Glomerular visceral epithelial cell (primary cell): ENCODE data around the gene SRRT.

ENCODE experiments used
- DNase-seq: peaks from one replicate; pipeline ENCODE4 v3.0.0-alpha.2; 2016; ENCODE audit errors: extremely low spot score

SRRT gene

DNA sequence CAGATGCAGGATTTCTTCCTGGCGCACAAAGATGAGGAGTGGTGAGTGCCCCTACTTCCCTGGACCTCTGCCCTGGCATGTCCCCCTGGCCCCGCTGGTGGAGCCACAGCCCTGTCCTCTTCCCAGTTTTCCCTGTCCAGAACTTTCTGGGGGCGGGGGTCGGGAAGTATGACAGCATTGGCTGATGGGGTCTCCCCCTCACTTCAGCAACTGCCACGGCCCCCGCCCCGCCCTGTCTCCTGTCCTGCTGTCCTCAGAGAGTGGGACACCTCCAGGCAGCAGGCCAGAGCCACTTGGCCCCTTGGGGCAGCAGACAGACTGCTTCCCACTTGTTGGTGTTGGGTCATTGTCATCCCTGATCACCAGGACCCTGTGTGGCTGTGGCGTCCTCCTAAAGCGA, 7.3 kb downstream of the SRRT start:
- no peak for DNase-seq

GRCh38 chr7:100882785-100883526, 8.1 kb downstream of the SRRT start:
- DNase-seq = no peak

GRCh38 chr7:100884736-100885439, 10.0 kb downstream of the SRRT start:
- no peak for DNase-seq

- no peak for DNase-seq
Observed at GRCh38 chr7:100885440-100886141, 10.7 kb downstream of the SRRT start.

GRCh38 chr7:100886142-100886935, 11.4 kb downstream of the SRRT start:
- DNase-seq = no peak

DNA sequence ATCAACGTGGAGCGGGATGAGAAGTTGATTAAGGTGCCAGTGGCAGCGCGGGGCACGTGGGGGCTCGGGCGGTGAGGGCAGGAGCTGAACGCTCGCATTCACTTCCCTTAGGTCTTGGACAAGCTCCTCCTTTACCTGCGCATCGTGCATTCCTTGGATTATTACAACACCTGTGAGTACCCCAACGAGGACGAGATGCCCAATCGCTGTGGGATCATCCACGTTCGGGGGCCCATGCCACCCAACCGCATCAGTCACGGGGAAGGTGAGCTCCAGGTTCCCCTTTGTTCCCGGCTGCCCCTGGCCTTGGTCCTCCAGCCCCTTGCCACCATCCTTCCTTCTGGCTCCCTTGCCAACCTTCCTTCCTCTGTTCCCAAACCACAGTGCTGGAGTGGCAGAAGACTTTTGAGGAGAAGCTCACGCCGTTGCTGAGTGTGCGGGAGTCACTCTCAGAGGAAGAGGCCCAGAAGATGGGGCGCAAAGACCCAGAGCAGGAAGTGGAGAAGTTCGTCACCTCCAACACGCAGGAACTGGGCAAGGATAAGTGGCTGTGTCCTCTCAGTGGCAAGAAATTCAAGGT, 12.1 kb downstream of the SRRT start:
- DNase-seq = no peak

DNA sequence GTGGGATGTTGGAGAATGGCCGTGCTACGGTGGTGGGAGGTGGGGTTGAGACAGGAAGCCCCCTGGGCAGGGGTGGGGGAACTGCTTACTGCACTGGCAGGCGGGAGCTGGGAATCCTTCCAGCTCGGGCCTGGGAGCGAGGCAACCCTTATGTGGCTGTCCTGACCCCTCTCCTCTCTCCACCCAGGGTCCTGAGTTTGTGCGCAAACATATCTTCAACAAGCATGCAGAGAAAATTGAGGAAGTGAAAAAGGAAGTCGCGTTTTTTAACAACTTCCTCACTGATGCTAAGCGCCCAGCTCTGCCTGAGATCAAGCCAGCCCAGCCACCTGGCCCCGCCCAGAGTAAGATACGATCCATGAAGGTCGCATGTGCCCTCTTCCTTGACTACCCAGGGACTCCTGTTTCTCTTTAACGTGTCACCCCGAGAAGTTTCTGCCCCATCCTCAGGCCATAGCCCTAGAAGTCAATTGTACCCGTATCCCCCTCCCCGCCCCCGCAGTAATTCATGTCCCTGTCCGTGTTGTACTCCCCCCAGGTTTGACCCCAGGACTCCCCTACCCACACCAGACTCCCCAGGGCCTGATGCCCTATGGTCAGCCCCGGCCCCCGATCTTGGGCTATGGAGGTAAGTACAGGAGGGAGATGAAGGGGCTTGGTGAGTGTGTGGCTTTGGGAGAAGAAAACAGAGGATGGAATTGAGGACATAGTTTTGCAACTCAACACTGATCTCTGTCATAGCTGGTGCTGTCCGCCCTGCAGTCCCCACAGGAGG, 12.8 kb downstream of the SRRT start:
- DNase-seq = no peak

DNA sequence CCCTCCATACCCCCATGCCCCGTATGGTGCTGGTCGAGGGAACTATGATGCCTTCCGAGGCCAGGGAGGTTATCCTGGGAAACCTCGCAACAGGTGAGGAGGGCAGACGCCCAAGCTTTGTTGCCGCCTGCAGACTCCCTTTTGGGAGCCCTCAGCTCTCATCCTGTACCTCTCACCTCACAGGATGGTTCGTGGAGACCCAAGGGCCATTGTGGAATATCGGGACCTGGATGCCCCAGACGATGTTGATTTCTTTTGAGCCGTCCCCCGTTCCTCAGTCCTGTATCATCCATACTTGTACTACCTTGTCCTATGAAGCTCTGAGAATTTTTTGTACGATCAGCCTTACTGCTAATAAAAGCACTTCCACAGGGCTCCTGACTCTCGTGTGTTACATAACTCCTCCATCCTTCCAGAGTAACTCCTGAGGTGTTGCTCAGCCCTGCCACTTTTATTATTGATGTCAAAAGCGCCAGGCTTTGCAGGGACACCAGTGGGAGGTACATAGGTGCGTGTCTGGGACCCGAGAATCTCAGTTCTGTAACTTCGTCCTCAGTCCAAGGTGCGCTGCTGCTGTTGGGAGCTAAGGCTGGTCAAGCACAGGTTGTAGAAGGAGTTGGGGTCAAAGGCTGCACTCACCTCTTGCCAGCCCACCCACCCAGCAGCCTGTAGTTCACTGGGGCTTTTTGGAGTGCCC, 13.5 kb downstream of the SRRT start:
- DNase-seq = no peak

DNA sequence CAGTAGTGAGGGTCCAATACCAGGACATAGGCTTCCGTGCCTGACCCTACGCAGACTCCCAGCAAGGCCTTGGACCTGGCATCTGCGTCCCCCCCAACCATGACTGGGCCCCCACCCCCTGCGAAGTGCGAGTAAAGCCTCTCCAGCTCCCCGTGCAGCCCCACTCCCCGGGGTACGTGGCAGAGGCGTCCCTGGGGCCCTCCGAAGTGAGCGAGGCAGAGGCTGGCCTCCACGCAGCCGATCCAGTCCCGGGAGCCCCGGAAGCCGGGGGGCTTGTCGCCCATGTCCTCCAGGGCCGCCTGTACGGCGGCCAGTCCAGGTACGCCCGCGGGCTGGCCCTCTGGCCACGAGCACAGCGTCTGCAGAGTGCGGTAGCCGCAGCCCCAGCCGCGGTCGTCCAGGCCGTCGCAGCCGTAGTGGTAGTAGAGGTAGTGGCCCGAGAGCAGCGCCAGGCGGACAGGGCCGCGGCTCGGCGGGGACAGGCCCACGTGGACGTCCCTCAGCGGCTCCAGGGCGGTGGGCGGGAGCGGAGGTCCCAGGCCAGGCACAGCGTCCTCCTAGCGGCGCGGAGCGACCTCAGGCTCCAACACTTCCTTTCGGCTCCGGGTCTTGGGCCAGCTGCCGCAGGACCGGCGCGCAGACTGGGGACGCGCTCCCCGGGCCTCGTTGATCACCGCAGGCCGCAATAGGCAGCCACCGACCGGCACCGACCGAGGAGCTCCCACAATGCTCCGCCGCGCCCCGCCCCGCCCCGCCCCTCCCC, 14.3 kb downstream of the SRRT start, which contains the start of gene UFSP1:
TSS of gene UFSP1 (minus strand) at position 728 of the 763 bp plus-strand sequence. CDS start at position 284, 444 bp downstream.
- no peak for DNase-seq

DNA sequence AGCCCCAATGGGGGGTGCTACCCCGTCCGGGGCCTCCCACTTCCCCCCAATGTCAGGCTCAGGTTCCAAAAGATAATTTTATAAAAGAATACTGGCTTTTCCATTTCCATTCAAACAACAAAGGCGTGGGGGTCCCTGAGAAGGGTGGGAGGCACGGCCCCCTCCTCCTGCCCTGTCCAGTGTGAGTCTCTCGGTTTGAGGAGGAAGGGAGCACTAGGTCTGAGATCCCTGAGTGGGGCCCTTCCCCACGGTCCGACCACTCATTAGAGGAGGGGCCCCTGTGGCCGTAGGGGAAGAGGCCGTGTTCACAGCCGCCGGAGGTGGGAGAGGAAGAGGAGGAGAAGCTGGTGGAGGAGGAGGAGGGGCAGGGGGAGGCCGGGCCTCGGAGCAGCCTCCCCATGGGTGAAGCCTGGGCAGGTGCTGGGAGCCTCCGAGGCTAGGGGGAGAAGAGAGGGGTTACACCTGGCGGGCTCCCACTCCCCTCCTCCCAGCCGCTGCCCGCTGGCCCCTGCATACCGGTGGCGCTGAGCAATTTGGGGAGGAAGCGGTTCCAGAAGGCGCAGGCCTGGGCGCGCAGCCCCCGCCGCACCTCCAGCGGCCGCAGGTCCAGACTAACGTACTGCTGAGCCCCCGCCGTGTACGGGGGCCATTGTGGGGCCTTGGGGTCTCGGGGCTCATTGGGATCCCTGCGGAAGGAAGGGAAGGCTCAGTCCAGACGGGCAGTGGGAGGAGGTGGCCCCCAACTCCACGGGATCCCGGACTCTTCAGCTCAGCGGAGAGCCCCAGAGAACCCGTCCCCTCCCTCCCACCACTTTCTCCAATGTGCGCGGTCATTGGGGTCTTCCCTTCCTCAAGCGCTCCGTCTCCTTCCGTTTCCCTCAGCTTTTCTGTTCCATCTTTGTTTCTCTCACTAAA, 16.0 kb downstream of the SRRT start:
- no peak for DNase-seq

DNA sequence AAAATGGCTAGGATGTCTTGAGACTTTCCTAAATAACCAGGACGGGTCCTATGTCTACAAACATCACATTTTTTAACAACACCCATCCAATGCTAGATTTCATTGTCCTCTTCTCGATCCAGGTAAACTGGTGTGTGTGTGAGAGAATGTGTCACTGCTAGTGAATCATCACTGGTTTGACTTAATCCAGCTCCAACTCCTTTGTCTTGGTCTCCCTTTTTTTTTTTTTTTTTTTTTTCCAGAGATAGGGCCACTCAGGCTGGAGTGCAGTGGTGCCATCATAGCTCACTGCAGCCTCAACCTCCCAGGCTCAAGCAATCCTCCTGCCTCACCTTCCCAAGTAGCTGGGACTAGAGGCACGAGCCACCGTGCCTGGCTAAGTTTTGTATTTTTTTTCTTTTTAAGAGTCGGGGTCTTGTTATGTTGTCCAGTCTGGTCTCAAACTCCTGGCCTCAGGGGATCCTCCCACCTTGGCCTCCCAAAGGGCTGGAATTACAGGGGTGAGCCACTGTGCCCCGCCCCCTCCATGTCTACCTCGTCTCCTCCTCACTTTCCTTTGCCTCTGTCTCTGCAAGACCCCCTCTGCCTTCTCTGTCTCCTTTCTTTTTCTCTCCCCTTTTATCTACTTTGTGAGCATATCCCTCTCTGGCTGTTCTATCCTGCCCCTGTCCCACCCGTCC, 16.8 kb downstream of the SRRT start:
- DNase-seq = no peak

DNA sequence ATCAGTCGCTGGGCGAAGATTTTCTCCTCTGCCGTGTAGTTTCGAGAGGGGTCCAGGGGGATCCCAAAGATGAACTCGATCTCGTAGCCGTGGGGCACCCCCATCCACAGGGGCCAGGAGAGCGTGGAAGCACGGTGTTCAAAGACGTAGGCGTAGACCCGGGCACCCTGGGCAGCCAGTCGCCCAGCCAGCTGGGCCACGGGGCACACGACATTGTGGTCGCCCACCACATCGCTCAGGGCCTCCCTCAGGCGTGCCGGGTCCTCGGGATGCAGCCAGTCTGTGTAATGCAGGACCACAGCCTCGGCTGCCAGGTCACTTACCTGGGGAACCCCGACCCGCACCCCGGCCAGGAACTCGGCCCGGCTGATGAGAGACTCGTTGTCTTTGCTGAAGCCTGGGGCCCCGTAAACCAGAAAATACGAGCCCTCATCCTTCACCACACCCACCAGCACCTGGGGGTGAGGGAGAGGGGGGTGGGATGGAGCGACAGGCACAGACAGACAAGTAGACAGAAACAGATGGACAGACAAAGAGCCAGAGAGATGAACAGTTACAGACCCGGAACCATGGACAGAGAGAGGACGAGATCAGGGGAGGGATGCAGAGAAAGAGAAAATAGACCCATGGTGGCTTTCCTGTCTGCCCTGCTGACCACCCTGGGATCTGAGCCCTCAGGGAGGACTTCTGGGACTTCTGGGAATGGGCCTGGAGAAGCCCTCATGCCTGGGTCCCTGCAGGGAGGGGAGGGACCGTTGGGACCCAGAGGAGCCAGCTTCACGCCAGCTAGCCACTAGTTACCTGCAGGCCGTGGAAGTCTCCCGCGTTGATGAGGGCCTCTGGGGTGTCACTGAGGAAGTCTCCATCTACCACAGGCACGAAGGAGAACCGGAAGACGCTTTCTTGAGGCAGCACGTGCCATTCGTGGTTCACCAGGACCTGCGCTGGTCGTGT, 17.7 kb downstream of the SRRT start:
- DNase-seq = no peak

GRCh38 chr7:100893318-100893895, 18.5 kb downstream of the SRRT start:
- DNase-seq = no peak

GRCh38 chr7:100893910-100894721, 19.2 kb downstream of the SRRT start:
- no peak for DNase-seq
